HepG2 (cell line): Measurements from ENCODE around the gene BLID. TPM values are rescaled to one million over a fixed set of nuclear protein-coding genes. Genes with fewer than 3 reads are reported as not detected.

ENCODE experiments used
- FOSL2 ChIP-seq: sonication (generic); formaldehyde crosslinking; IDR thresholded peaks from 2 replicates; pipeline ENCODE4 v1.4.0; 2020; ENCODE audit warnings: missing genetic modification reagents
- ZBTB44 ChIP-seq: sonication (generic); formaldehyde crosslinking; IDR thresholded peaks from 2 replicates; pipeline ENCODE4 v1.4.0; 2020; ENCODE audit warnings: missing genetic modification reagents
- ZNF121 ChIP-seq: sonication (generic); formaldehyde crosslinking; IDR thresholded peaks from 2 replicates; pipeline ENCODE4 v1.5.0; 2020; ENCODE audit warnings: mild to moderate bottlenecking, missing genetic modification reagents
- ZNF275 ChIP-seq: sonication (generic); formaldehyde crosslinking; IDR thresholded peaks from 2 replicates; pipeline ENCODE4 v1.8.0; 2022; ENCODE audit warnings: missing genetic modification reagents, mild to moderate bottlenecking, inconsistent platforms, borderline replicate concordance
- ZNF382 ChIP-seq: sonication (generic); formaldehyde crosslinking; IDR thresholded peaks from 2 replicates; pipeline ENCODE4 v1.5.0; 2020; ENCODE audit warnings: missing genetic modification reagents, mild to moderate bottlenecking, borderline replicate concordance
- ZNF740 ChIP-seq: sonication (generic); formaldehyde crosslinking; IDR thresholded peaks from 2 replicates; pipeline ENCODE4 v1.4.0; 2020; ENCODE audit warnings: missing genetic modification reagents
- polyA plus RNA-seq, 8 experiments: library from polyadenylated mRNA; depleted of rRNA in 3 of 8; stranded (reverse) in 7 of 8; unstranded in 1 of 8; fragments of >200 nt; fragmentation: Illumina TruSeq in 4 of 8; extraction: Trizol in 4 of 8; gene quantifications; 2 replicates each; pipeline versions ENCODE4 v1.2.1 to v1.2.3, GENCODE V29; 2011 to 2016; ENCODE audit warnings: low read depth in 4 of 8, missing spikeins in 1 of 8, mixed read lengths in 1 of 8; ENCODE audit not compliant: insufficient read depth in 1 of 8
- total RNA-seq, 5 experiments: library from RNA; depleted of rRNA; stranded (reverse); fragments of >200 nt; fragmentation: Illumina TruSeq; extraction: Trizol; gene quantifications; 2 replicates each; pipeline ENCODE4 v1.2.3, GENCODE V29; 2016; ENCODE audit warnings: low read depth in 1 of 5
- TF ChIP-seq, protein P1 (sequence below): sonication (generic); formaldehyde crosslinking; IDR thresholded peaks from 2 replicates; pipeline ENCODE4 v1.4.0; 2020; ENCODE audit warnings: mild to moderate bottlenecking, missing genetic modification reagents

Gene BLID
- total and polyA plus RNA-seq, 2 of the 13 experiments (the other 11 are each of a cell fraction or from before 2014, with no cell fraction given): not detected

DNA sequence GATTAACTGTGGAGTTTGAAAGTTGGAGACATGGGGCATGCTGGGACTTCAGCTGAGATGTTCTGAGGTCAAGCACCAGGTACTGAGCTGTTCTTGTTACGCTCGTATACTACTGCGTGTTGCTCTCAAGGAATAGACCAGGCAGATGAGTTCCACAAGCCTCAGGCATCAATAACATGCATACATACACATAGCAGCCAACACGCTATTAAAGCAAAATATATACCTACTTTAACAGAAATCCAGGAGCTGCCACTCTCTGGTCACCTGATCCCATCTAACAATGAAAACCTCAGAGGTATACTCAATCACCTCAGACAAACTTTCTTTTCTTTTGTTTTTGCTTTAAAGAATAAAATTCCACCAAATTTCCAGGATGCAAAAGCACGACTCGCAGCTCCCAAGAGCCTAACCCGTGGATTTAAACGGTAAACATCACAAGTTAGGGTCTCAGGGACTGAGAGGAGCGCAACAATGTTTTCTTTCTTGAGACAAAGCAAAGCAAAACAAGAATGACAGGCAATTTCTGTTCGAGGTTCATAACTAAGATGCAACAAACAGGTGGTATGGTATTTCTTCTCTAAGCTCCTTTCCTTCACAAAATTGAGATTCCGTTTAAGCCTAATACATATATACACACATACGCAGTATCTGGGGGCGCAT, 16.5 kb downstream of the BLID start (continued):
- TF ChIP-seq ZNF740 (CRISPR knock-in tag): no peak
- no peak for TF ChIP-seq ZNF121 (CRISPR knock-in tag)
- TF ChIP-seq ZNF275 (CRISPR knock-in tag): no peak
- TF ChIP-seq FOSL2 (CRISPR knock-in tag): no peak
- TF ChIP-seq, protein P1, sequence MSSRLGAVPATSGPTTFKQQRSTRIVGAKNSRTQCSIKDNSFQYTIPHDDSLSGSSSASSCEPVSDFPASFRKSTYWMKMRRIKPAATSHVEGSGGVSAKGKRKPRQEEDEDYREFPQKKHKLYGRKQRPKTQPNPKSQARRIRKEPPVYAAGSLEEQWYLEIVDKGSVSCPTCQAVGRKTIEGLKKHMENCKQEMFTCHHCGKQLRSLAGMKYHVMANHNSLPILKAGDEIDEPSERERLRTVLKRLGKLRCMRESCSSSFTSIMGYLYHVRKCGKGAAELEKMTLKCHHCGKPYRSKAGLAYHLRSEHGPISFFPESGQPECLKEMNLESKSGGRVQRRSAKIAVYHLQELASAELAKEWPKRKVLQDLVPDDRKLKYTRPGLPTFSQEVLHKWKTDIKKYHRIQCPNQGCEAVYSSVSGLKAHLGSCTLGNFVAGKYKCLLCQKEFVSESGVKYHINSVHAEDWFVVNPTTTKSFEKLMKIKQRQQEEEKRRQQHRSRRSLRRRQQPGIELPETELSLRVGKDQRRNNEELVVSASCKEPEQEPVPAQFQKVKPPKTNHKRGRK (CRISPR knock-in tag): no peak
- no peak for TF ChIP-seq ZBTB44
- no peak for TF ChIP-seq ZNF382 (CRISPR knock-in tag)
- TF ChIP-seq, all 625 proteins: peak for 0
